GM18511 (cell line): Measurements from ENCODE around the gene TMEM150B.
A peak's percentile ranks its signal among the peaks of the same experiment; 100 is the strongest.
"Not testable (repeated sequence)": the region's sequence is repeated elsewhere in the genome, so short reads cannot be mapped to it uniquely, and the experiment has no call there.

Source experiments
- ATAC-seq: cut with Tn5 transposase; IDR thresholded peaks from one replicate; pipeline ENCODE4 v1.9.1; 2021; ENCODE audit warnings: mild to moderate bottlenecking, moderate library complexity; ENCODE audit not compliant: unreplicated experiment

TMEM150B gene

GRCh38 chr19:55339889-55340783 lies 15.0 kb upstream of the TMEM150B start:
- ATAC-seq, result no peak

GRCh38 chr19:55339105-55339888 lies 14.2 kb upstream of the TMEM150B start, which contains the start of gene KMT5C:
TSS of gene KMT5C (plus strand) at chr19:55339876. CDS start at chr19:55341937, 2,061 bp downstream.
- ATAC-seq, result peak; percentile 87

DNA sequence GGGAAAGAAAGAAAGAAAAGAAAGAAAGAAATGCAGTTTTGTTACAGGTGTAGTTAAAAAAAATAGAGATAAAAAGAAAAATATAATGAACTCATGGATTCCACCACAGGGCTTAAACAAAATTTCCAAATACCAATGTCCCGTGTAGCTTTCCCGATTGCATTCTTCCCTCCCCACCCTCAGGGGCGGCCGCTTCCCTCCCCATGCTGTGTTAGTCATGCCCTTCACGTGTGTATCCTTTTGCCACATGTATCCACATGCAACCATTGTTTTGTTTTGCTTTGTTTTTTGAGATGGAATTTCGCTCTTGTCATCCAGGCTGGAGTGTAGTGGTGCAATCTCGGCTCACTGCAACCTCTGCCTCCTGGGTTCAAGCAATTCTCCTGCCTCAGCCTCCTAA lies 11.0 kb upstream of the TMEM150B start:
- ATAC-seq, result no peak

DNA sequence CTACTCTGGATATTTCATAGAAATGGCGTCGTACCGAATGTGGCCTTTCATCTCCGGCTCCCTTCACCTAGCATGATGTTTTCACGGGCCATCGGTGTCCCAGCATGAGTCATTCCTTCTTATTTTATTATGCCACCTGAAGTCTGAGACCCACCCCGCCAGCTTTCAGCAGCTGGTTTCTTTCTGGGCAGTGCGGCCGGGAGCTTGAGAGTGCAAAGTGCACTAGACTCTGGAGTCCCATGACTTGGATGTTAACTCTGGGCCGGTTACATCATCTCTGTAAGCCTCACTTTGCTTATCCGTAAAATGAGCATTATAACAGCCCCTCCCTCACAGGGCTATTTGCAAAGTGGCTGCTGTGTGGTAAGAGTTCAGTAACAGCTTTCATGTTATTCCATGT lies 8.7 kb upstream of the TMEM150B start:
- ATAC-seq, result no peak

DNA sequence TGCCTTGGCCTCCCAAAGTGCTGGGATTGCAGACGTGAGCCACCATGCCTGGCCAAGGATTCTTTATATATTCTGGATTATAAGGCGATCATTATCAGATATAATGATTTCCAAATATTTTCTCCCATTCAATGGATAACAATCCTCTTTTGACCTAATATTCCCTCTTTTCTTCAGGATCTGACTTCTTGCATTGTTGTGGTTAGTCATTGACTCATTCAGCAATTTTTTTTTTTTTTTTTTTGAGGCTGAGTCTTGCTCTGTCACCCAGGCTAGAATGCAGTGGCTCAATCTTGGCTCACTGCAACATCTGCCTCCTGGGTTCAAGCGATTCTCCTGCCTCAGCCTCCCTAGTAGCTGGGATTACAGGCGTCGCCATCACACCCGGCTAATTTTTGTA lies 4.7 kb upstream of the TMEM150B start:
- not testable (repeated sequence) for ATAC-seq

- ATAC-seq, result not testable (repeated sequence)
Measured at GRCh38 chr19:55328774-55329318, 3.7 kb upstream of the TMEM150B start.

GRCh38 chr19:55324662-55325061 lies 479 bp downstream of the TMEM150B start:
- no peak for ATAC-seq

GRCh38 chr19:55322204-55322885 lies 2.8 kb downstream of the TMEM150B start:
- ATAC-seq, result no peak

- no peak for ATAC-seq
Measured at GRCh38 chr19:55321466-55322137, 3.5 kb downstream of the TMEM150B start.

GRCh38 chr19:55320844-55321419 lies 4.2 kb downstream of the TMEM150B start:
- ATAC-seq, result no peak

- no peak for ATAC-seq
Measured at GRCh38 chr19:55319785-55320184, 5.4 kb downstream of the TMEM150B start.

- ATAC-seq, result no peak
Measured at GRCh38 chr19:55316646-55317045, 8.5 kb downstream of the TMEM150B start.

DNA sequence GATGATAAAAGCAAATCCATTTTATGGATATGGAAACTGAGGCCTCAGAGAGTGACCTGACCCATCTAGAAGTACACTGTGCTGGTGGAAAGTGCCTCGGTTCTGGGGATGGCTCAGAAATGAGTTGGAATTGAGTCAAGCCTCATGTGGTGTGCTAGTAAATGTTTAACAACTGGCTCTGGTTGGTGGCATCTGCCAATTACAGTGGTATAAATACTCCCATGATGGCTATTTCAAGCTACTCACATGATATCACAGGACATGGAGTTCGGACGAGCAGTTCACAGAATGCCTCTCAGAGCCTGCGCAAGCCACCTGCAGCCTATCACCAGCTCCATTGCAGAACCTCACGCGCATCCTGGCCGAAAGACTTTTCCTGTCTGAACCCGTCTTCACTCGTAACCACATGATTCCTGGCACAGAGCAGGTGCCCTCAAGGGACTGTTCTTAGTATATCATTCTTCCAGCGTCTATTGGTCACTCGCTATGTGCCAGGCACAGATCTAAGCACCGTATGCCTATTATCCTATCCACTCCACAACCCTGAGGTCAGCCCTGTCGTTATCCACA lies 9.1 kb downstream of the TMEM150B start:
- no peak for ATAC-seq

GRCh38 chr19:55314396-55314795 lies 10.7 kb downstream of the TMEM150B start:
- ATAC-seq, result no peak

GRCh38 chr19:55312621-55313512 lies 12.3 kb downstream of the TMEM150B start:
- no peak for ATAC-seq

GRCh38 chr19:55311797-55312196 lies 13.3 kb downstream of the TMEM150B start:
- no peak for ATAC-seq

GRCh38 chr19:55311397-55311796 lies 13.7 kb downstream of the TMEM150B start:
- no peak for ATAC-seq

GRCh38 chr19:55310498-55310897 lies 14.6 kb downstream of the TMEM150B start:
- no peak for ATAC-seq

DNA sequence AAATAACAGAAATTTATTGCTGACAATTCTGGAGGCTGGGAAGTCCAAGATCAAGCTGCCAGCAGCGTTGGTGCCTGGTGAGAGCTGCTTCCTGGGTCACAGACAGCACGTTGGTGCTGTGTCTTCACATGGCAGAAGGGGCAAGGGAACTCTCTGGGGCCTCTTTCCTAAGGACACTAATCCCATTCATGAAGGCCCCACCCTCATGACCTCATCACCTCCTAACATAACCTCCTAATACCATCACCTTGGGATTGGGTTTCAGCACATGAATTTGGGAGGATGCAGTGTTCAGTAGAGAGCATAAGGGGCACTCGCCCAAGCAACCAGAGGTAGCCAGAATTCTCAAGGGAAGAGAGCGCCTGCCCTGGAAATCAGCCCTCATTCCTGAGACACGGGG lies 15.7 kb downstream of the TMEM150B start:
- ATAC-seq, result no peak
